Measurements from ENCODE around the gene GCC2. TPM values are rescaled to one million over a fixed set of nuclear protein-coding genes. Genes with fewer than 3 reads are reported as not detected.

Gene GCC2
- total and polyA plus RNA-seq, 2 of the 13 experiments (the other 11 are each of a cell fraction or from before 2014, with no cell fraction given), result 17.6 to 22.5 TPM

DNA sequence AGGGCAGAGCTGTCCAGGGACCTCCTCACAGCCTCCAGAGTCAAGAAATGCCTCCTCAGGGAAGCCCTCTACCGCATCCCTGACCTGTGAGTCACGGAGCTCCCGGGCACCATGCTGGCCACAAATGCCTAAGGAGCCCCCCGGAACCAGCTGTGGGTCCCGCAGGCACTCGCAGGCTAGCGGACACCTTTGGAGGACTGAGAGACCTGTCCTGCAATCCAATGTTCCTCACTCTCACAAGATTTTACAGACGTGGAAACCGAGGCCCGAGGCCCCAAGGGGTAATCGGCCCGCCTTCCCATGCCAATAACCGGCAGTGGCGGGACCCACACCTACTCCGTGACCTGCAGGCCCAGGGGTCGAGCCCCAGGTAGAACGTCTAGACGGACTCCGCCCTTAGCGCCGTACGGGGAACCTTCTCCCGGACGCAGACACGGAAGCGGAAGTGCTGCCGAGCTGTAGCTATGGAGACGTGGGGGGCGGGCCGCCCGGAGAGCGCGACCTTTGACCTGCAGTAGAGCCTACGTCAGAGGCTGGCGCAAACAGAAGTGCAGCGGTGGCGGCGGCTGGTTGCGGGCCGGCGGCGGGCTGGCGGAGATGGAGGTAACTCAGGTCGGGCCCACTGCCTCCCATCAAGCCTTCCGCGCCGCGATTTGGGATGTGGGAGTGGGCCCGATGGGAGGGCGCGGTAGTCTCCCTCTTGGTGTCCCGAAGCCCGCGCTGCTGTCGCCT is at the start of gene GCC2 (continued):
- TF ChIP-seq SYNCRIP (IDR thresholded peaks at IDR 0.05; ENCODE audit: insufficient read depth, low read depth, low read length) (no peak), SMARCC2 (IDR thresholded peaks at IDR 0.05) (no peak), TBX3 (IDR thresholded peaks at IDR 0.05; ENCODE audit: borderline replicate concordance) (0 out of 2 replicates have a peak, but pooled peaks have one; percentile 10), HOXD1 (CRISPR knock-in tag; IDR thresholded peaks at IDR 0.05) (peak; percentile 34; the same call in 1 of the 2 replicates), FOXP1 (IDR thresholded peaks at IDR 0.05) (no peak), FOXP1 (CRISPR knock-in tag; IDR thresholded peaks at IDR 0.05) (peak; percentile 26; the same call in 1 of the 2 replicates), KLF12 (CRISPR knock-in tag; IDR thresholded peaks at IDR 0.05; ENCODE audit: borderline replicate concordance) (peak; percentile 92; the same call in 1 of the 2 replicates), HNRNPH1 (optimal IDR thresholded peaks at IDR 0.05; ENCODE audit: low read depth, low read length) (no peak), PRDM4 (CRISPR knock-in tag; IDR thresholded peaks at IDR 0.05; ENCODE audit: borderline replicate concordance) (0 out of 2 replicates have a peak, but pooled peaks have one; percentile 13), MTF2 (CRISPR knock-in tag; IDR thresholded peaks at IDR 0.05; ENCODE audit: borderline replicate concordance) (no peak), ZNF256 (CRISPR knock-in tag; conservative IDR thresholded peaks at IDR 0.05) (no peak), HNF4A (CRISPR knock-in tag; IDR thresholded peaks at IDR 0.05) (peak; percentile 86), ZBTB37 (CRISPR knock-in tag; IDR thresholded peaks at IDR 0.05) (peak; percentile 14; the same call in 1 of the 2 replicates), TAF1 (CRISPR knock-in tag; IDR thresholded peaks at IDR 0.05) (peak; percentile 82), SCMH1 (CRISPR knock-in tag; IDR thresholded peaks at IDR 0.05; ENCODE audit: borderline replicate concordance) (no peak), CBX5 (CRISPR knock-in tag; IDR thresholded peaks at IDR 0.05; ENCODE audit: borderline replicate concordance) (no peak; the same call in 1 of the 2 replicates), ARNT2 (CRISPR knock-in tag; IDR thresholded peaks at IDR 0.05; ENCODE audit: low read depth) (peak; percentile 93), SALL2 (CRISPR knock-in tag; IDR thresholded peaks at IDR 0.05) (peak; percentile 90), HDAC1 (CRISPR knock-in tag; IDR thresholded peaks at IDR 0.05) (peak; percentile 99), KDM4B (CRISPR knock-in tag; IDR thresholded peaks at IDR 0.05) (peak; percentile 88)
- TF ChIP-seq, protein P1, sequence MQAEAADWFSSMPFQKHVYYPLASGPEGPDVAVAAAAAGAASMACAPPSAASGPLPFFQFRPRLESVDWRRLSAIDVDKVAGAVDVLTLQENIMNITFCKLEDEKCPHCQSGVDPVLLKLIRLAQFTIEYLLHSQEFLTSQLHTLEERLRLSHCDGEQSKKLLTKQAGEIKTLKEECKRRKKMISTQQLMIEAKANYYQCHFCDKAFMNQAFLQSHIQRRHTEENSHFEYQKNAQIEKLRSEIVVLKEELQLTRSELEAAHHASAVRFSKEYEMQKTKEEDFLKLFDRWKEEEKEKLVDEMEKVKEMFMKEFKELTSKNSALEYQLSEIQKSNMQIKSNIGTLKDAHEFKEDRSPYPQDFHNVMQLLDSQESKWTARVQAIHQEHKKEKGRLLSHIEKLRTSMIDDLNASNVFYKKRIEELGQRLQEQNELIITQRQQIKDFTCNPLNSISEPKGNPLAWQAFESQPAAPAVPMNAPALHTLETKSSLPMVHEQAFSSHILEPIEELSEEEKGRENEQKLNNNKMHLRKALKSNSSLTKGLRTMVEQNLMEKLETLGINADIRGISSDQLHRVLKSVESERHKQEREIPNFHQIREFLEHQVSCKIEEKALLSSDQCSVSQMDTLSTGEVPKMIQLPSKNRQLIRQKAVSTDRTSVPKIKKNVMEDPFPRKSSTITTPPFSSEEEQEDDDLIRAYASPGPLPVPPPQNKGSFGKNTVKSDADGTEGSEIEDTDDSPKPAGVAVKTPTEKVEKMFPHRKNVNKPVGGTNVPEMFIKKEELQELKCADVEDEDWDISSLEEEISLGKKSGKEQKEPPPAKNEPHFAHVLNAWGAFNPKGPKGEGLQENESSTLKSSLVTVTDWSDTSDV (CRISPR knock-in tag; IDR thresholded peaks at IDR 0.05), result peak; percentile 85; the same call in 1 of the 2 replicates
- TF ChIP-seq, protein P2, sequence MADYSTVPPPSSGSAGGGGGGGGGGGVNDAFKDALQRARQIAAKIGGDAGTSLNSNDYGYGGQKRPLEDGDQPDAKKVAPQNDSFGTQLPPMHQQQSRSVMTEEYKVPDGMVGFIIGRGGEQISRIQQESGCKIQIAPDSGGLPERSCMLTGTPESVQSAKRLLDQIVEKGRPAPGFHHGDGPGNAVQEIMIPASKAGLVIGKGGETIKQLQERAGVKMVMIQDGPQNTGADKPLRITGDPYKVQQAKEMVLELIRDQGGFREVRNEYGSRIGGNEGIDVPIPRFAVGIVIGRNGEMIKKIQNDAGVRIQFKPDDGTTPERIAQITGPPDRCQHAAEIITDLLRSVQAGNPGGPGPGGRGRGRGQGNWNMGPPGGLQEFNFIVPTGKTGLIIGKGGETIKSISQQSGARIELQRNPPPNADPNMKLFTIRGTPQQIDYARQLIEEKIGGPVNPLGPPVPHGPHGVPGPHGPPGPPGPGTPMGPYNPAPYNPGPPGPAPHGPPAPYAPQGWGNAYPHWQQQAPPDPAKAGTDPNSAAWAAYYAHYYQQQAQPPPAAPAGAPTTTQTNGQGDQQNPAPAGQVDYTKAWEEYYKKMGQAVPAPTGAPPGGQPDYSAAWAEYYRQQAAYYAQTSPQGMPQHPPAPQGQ (CRISPR knock-in tag; IDR thresholded peaks at IDR 0.05; ENCODE audit: borderline replicate concordance), result 0 out of 2 replicates have a peak, but pooled peaks have one; percentile 80
